Forelimb muscle (tissue), 1 donor: ENCODE measurements around the gene RXRA. TPM values are rescaled to one million over a fixed set of nuclear protein-coding genes. Genes with fewer than 3 reads are reported as not detected.

Experiments
- DNase-seq: peaks from one replicate; pipeline ENCODE4 v3.0.0-alpha.2; 2013; ENCODE audit warnings: low read depth
- polyA plus RNA-seq: library from polyadenylated mRNA; unstranded; fragments of 120-200 nt; gene quantifications from one replicate; pipeline ENCODE4 v1.2.1, GENCODE V29; 2013; ENCODE audit not compliant: insufficient read length

Gene RXRA
- polyA plus RNA-seq, 1 donor = 28.9 TPM

DNA sequence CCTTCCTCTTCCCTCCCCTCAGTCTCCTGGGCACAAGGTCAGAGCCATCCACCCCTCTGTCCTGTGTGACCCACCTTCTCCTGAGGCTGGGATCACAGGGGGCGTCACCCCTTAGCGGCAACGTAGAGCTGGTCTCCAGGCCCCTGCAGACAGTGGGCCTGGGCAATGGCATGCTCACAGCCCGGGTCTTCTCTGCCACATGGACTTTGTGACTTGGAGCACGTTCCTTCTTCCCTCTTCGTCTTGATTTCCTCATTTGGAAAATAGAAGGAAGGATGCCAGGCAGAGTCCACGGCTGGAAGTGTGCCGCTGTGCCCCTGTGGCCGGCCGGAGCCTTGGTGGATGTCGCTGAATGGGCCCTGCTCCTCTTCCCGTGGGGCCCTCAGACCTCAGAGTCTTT lies 10.0 kb downstream of the RXRA start:
- no peak for DNase-seq

DNA sequence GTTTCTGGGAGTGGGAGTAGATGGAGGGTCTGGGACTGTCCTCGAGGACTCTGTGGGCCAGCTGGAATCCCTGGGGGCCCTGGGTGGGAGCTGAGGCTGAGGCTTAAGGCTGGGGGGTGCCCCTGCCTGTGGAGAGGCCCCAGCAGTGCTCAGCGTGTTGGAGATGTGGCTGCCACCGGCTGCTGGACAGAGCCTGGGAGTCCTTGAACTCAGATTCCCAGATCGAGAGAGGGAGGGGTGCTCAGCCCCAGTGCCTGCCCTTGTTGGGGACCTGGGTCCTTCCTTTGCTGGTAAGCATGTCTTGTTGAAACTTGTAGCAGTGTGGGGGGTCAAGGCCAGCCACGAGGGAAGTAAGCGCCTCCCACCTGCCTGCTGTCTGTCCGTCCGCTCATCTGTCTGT lies 10.7 kb downstream of the RXRA start:
- no peak for DNase-seq

DNA sequence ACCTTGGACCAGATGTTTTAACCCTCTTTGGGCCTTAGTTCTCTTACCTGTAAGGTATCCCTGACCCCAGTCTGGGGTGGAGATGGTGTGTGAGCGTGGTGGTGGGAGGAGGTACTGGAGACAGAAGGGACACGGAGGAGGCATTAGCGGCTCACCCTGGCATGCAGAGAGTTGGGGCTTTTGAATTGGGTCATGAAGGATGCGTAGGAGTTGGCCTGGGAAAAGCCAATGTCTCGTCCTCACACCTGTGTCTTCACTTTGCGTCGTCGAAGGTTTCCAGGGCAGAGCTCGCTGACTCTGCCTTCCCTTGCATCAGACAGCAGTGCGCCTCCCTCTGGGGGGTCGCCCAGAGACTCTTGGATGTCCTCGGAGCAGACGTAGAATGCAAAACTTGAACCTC lies 11.2 kb downstream of the RXRA start:
- no peak for DNase-seq

DNA sequence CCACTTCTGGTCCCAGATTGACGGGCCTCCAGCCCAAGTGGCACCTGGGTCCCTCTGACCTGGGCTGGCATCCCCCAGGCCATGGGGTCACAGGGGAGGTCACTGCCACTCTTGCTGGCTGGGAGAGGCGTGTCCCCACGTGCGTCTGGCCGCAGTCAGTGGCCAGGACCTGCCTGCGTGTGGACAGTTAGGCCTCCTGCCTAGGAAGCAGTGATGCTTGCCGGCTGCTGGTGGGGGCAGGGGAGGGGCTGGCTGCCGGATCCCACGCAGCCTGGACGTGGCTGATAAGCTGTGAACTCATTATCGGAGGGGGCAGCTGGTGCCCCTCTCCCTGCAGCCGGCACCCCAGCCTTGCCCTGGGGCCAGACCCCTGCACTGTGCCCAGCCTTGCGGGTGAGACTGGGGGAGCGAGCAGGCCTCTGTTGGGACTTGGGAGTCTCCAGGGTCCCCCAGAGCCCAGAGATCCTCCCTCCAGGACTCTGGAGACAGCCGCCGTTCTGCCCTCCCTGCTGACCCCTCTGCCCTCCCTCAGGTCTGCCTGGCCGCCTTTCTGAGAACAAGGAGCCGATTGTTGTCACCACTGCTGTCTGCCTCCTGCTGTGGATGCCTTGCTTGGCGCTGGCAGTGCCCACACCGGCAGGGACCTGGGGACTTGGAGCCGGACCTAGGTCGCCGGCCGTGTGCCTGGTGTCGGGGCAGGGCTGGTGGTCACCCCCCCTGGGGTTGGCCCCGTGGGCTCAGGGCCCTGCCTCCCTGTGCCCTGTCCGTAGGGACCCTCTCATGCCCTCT lies 12.3 kb downstream of the RXRA start:
- no peak for DNase-seq

GRCh38 chr9:134339183-134339806 lies 13.0 kb downstream of the RXRA start:
- no peak for DNase-seq

DNA sequence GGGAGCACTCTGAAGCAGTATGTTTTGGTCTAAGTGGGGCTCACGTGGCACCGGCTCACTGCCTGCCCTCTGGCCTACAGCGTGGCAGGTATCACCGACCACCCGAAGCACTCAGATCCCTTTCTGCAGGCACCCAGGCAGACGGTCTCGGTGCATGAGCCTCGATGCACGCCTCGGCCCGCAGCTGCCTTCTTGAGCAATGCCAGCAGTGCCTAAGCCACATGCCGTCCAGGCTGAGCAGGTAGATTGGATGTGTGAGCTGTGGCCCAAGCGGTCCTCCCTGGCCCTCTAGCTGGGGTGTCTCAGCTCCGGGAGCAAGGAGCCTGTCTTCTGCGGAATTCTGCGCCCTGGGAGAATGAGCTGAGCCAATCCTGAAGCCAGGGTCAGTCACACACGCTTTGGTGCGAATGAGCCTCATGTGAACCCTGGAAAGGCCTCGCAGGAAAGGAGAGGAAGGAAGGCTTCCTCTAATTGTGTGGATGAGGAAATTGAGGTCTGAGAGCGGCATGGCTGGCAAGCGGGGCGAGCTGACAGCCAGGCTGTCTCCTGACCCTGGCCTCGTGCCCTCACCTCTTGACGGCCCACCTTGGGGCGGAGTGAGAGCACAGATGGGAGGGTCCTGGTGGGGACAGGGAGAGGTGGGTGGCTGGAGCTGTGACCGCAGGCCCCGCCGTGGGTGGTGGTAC lies 14.4 kb downstream of the RXRA start:
- no peak for DNase-seq

DNA sequence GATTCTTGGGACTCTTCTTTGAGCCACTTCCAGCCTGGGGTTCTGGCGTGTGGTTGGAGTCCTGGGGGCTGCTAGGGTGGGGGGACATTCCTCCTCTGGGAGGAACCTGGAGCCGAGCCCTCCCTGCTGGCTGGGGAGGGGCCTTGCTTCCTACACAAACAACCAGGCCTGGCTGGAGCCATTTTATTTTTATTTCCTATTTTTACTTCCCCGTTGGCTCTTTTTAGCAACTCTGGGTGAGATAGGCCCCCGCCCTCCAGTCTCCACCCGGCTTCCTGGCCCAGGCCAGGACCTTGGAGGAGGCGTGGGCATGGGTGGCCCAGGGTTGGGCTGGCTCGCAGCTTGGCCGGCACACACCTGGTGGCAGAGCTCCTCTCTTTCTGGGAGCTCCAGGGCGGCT lies 15.1 kb downstream of the RXRA start:
- no peak for DNase-seq

- DNase-seq = no peak
Measured at GRCh38 chr9:134341929-134342745, 15.9 kb downstream of the RXRA start.

GRCh38 chr9:134342746-134343115 lies 16.5 kb downstream of the RXRA start:
- DNase-seq = no peak

DNA sequence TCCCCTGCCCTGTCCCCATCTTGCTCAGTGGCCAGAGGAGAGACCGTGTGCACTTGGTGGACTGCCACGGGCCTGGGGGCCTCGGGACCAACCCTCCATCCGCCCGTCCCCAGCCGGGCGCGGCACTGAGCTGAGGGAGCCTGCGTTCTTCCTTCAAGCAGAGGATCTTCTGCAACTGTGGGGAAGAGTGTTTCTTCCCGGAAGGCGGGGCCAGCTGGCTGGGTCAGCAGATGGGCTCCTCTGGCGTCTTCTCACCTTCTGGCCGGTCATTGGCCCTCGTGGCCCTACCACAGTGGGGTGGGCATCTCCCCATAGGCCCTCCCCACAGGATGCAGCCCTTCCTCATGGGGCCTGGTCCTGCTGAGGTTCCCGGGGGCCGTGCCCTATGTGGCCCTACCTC lies 17.4 kb downstream of the RXRA start:
- no peak for DNase-seq

DNA sequence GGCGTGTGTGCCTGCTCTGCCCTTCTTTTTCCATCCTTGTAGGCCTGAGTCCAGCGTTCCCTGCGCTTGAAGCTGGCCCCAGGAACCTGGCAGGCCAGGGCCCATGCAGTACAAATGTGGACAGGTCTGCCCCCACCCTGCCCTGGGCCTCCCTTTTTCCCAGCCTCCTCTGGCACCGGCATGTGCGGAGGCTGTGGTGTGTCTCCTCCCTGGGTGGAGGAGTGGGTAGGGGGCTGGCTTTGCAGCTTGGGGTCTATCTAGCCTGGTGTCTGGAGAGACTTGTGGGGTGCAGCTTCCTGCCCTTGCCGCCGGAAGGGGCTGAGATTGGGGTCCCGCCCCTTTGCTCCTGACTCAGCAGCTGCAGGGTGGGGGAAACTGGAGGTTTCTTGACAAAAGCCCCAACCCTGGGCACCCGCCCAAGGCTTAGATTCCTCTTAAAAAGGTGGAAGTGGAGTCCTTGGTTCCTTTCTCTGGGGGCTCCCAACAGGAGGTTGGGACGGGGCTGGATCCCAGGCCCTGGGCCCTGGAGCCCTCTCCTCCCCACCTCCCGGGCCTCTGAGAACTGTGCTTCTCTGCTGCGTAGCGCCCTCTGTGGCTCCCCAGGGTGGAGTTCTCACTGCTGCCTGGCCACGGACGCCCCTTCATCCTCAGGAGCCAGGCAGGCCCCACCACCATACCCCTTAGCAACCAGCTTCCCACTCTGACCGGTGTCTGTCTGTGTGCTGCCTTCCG lies 18.0 kb downstream of the RXRA start:
- no peak for DNase-seq

GRCh38 chr9:134344800-134345310 lies 18.6 kb downstream of the RXRA start:
- no peak for DNase-seq

DNA sequence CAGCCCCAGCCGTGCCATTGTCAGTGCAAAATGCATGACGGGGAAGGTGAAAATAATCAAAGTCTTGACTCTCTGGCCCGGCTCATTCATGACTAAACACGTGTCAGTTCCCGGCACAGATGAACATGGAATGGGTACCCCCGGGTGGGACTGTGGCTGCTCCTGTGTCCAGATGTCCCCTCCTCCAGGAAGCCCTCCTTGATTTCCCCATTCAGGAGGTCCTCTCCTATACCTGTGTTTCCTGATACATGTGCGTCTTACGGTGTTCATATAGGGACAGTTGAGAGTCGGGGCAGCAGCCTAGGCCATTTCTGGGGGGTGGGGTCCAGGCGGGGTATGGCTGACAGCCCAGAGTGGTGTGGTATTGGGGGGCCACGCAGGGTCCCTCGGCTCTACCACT lies 19.5 kb downstream of the RXRA start:
- no peak for DNase-seq

GRCh38 chr9:134346151-134346550 lies 19.9 kb downstream of the RXRA start:
- DNase-seq = no peak

DNA sequence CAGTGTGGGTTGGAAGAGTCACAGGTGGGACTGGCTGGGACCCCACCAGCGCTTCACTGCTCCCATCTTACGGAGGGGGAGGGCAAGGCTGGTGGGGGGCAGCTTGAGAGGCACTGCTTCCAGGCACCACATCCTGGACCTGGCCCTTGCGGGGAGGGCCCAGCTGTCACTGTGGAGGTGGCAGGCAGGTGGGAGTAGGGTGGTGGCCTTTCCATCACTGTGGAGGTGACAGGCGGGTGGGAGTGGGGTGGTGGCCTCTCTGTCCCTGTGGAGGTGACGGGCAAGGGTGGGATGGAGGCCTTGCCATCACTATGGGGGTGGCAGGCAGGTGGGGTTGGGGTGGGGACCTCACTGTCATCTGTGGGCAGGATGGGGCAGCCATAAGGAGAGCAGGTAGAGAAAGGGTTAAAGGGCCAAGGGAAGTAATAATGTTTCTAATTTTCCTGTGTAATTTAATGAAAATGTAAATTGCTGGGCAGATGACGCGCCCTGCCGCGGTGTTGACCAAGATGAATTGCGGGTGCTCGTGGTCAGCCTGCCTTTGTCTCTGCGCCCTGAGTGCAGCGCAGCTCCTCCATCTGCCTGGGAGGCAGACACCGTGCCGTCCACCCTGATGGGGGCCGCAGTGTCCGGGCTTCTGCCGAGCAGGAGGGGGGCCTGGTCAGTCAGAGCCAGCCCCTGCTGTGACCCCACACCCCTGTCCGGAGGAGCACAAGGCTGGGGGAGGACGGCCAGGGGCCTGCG lies 20.8 kb downstream of the RXRA start:
- DNase-seq = no peak

DNA sequence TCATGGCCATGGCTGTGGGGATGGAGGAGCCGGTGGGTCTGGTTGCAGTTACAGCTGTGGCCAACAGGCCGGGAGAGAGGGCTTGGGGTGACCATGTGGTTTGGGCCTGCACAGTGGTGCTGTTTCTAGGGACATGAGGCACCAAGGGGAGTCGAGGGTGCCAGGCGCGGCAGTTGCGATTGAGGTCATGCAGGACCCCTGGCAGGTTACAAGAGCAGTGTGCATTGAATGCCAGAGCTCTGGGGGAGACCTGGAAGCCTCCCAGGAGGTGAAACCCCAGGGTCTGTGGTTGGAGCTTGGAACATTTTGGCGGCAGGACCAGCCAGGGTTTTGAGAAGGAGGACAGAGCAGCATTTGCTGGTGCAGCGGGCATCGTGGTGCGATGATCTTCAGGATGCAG lies 21.7 kb downstream of the RXRA start:
- no peak for DNase-seq

DNA sequence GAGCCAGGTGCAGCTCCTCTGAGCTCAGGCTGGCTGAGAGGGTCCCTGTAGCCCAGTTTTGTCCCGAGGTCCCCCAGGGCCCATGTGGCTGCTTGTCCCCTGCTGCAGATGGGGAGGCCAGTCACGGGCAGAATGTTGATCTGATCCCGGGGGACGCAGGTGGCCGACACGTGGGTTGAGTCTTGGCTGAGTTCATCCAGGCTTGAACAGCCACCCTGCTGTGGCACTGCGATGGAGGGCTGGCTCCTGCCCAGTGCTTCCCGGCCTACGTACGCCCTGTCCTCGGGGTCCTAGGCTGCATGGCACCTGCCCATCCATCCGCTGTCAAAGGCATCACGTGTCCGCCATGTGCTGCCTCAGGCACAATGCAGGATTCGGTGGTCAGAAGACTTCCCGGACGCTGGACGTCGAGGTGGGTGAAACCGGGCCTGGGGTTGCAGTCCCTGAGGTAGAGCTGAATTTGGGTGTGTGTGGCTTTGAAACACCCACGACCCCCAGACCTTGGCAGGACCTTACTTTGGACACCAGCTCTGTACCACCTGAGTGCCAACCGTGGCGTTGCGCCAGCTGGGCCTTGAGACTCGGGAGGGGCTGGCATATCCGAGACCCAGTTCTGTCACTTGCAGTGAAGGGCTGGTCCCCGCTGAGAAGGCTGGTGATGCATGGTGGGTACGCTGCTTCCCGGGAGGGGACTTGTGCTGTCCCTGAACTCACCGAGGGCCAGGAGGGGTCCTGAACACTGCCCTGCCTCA lies 22.3 kb downstream of the RXRA start:
- no peak for DNase-seq

DNA sequence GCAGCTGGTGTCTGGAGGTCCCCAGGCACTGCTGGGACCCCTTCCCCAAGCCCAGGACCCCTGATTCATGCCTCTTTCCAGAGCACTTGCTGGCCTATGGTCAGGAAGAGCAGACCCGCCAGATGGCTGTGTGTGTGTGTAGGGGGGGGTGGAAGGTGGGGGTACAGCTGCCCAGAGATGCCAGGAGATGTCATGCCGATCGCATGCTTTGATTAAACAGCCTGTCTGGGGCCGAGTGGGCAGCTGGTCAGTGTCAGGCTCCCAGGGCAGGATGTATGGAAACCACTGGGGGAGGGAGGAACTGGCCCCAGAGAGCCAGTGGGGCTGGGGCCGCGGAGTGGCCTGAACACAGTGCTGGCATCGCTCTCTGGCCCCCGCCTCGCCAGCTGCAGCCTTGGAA lies 23.7 kb downstream of the RXRA start:
- DNase-seq = no peak

DNA sequence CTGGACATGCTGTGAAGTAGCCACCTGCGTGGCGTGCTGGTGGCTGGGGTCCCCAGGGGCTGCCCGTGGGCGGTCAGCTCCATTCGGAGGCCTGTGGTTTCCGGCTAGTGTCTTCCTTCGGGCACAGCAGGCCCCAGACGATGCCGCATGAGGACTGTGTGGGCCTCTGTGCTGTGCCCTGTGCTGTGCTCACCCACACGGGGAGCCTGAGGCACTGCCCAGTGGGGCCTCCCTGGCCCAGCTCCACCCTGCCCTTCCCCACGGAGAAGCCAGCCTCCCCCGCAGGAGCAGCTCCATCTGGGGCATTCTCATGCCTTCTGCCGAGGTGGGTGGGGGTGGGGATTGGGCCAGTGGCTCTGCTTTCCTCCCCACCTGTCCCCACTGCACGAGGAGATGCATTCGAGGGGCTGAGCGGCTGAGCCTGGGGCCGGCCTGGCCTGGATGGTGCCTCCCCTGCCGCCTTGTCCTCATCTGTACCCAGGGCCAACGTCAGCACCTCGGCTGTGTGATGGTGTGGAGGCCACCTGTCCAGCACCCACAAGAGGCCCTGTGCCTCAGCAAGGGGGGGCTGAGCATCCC lies 24.2 kb downstream of the RXRA start:
- DNase-seq = no peak
